Hematopoietic multipotent progenitor cell (in vitro differentiated cells): ENCODE results near the gene CLEC4D. TPM values are rescaled to one million over a fixed set of nuclear protein-coding genes. Genes with fewer than 3 reads are reported as not detected.

ENCODE experiments used
- small RNA-seq: library from RNA; depleted of rRNA; stranded (forward); fragments of <200 nt; gene quantifications from one replicate; pipeline ENCODE3, GENCODE V24; 2012
- total RNA-seq: library from RNA; depleted of rRNA; stranded (reverse); fragments of >200 nt; gene quantifications from one replicate; pipeline ENCODE4 v1.2.3, GENCODE V29; 2012

CLEC4D gene
- total RNA-seq, 1 donor: under 0.01 TPM

Small RNAs within 50 kb of the gene (small RNA-seq; reads per million reads assigned to genes)
- not detected for gene RNU6-275P

Other genes starting within 250 kb of the CLEC4D start
- gene CLEC6A, start 57.5 kb upstream of the CLEC4D start, total RNA-seq: not detected
- gene CLEC4E, start 27.4 kb downstream of the CLEC4D start, total RNA-seq: not detected
- gene AICDA, start 99.4 kb downstream of the CLEC4D start, total RNA-seq: not detected
- not detected for gene MFAP5, start 149.3 kb downstream of the CLEC4D start, total RNA-seq
- 48.2 TPM for gene RIMKLB, start 184.5 kb downstream of the CLEC4D start, total RNA-seq